Keratinocyte (primary cell): ENCODE measurements around the gene OR5J2. TPM values are rescaled to one million over a fixed set of nuclear protein-coding genes. Genes with fewer than 3 reads are reported as not detected.
"Not testable (repeated sequence)": the region's sequence is repeated elsewhere in the genome, so short reads cannot be mapped to it uniquely, and the experiment has no call there.

Experiments
- DNase-seq: peaks from one replicate; pipeline ENCODE4 v3.0.0-alpha.2; 2011; ENCODE audit warnings: low read depth, missing footprints, low spot score
- FAIRE-seq: peaks from 2 replicates; lab custom pipeline; 2011; peaks lifted over from hg19 to GRCh38; lab: Jason Lieb, UNC
- H2AFZ ChIP-seq: 2 replicates; pipeline ENCODE4 v1.6.0; 2012; ENCODE audit warnings: low read length, control low read depth, inconsistent platforms; ENCODE audit not compliant: control insufficient read depth
- H3K27ac ChIP-seq: 2 replicates; pipeline ENCODE4 v1.5.1; 2011; ENCODE audit warnings: low read length; ENCODE audit not compliant: control insufficient read depth, insufficient read depth
- H3K27me3 ChIP-seq: 3 replicates; pipeline ENCODE4 v1.6.0; 2011; ENCODE audit warnings: low read length; ENCODE audit not compliant: control insufficient read depth, insufficient read depth; ENCODE audit errors: extremely low read depth
- H3K36me3 ChIP-seq, 2 experiments: 2 replicates in 1 of 2; 3 replicates in 1 of 2; pipeline ENCODE4 v1.5.1; 2011; ENCODE audit warnings: low read length in 2 of 2, mild to moderate bottlenecking in 1 of 2; ENCODE audit not compliant: control insufficient read depth in 2 of 2, insufficient read depth in 2 of 2; ENCODE audit errors: extremely low read depth in 1 of 2
- H3K4me1 ChIP-seq: 3 replicates; pipeline ENCODE4 v1.5.1; 2011; ENCODE audit warnings: low read length; ENCODE audit not compliant: control insufficient read depth, insufficient read depth; ENCODE audit errors: extremely low read depth
- H3K4me2 ChIP-seq: 3 replicates; pipeline ENCODE4 v1.6.0; 2011; ENCODE audit warnings: low read depth, low read length; ENCODE audit not compliant: control insufficient read depth, insufficient read depth; ENCODE audit errors: extremely low read depth
- H3K4me3 ChIP-seq, 3 experiments: fragments of 200-600 bp in 1 of 3; sonication (generic) in 1 of 3; 2 replicates in 2 of 3; 3 replicates in 1 of 3; pipeline ENCODE4 v1.5.1; 2011 to 2016; ENCODE audit warnings: low read length in 3 of 3, mild to moderate bottlenecking in 3 of 3, control low read depth in 2 of 3, inconsistent platforms in 1 of 3, low read depth in 1 of 3, mixed read lengths in 1 of 3, mixed run types in 1 of 3, moderate library complexity in 1 of 3; ENCODE audit not compliant: control insufficient read depth in 2 of 3, insufficient read depth in 2 of 3; ENCODE audit errors: extremely low read depth in 1 of 3
- H3K79me2 ChIP-seq: 2 replicates; pipeline ENCODE4 v1.6.0; 2012; ENCODE audit warnings: low read length; ENCODE audit not compliant: control insufficient read depth, insufficient read depth
- H3K9ac ChIP-seq: 3 replicates; pipeline ENCODE4 v1.6.0; 2011; ENCODE audit warnings: low read length; ENCODE audit not compliant: control insufficient read depth, insufficient read depth; ENCODE audit errors: extremely low read depth
- H3K9me1 ChIP-seq: 3 replicates; pipeline ENCODE4 v1.6.0; 2011; ENCODE audit warnings: low read length; ENCODE audit not compliant: control insufficient read depth, insufficient read depth; ENCODE audit errors: extremely low read depth
- H3K9me3 ChIP-seq: 2 replicates; pipeline ENCODE4 v1.5.1; 2012; ENCODE audit warnings: low read depth, low read length; ENCODE audit not compliant: control insufficient read depth
- H4K20me1 ChIP-seq: 3 replicates; pipeline ENCODE4 v1.6.0; 2011; ENCODE audit warnings: low read length; ENCODE audit not compliant: control insufficient read depth, insufficient read depth; ENCODE audit errors: extremely low read depth
- CTCF ChIP-seq, 3 experiments: IDR thresholded peaks in 1 of 3; conservative IDR thresholded peaks in 1 of 3; optimal IDR thresholded peaks in 1 of 3; 2 replicates in 2 of 3; 3 replicates in 1 of 3; pipeline versions ENCODE3 to v1.5.1; 2011; ENCODE audit warnings: low read length in 3 of 3, mild to moderate bottlenecking in 3 of 3, moderate library complexity in 2 of 3, control low read depth in 1 of 3, inconsistent platforms in 1 of 3; ENCODE audit not compliant: insufficient read depth in 2 of 3; ENCODE audit errors: extremely low read depth in 1 of 3
- EZH2 ChIP-seq: IDR thresholded peaks from one replicate; pipeline ENCODE4 v1.6.1; 2012; ENCODE audit warnings: inconsistent platforms, mild to moderate bottlenecking, low read length, moderate library complexity
- dilution Hi-C: fragments of 300-500 bp; cut with MboI; formaldehyde crosslinking; loops from one replicate; pipeline ENCODE4 v1.7.0; 2020; ENCODE audit warnings: low sequenced_read_pairs; ENCODE audit not compliant: extremely low pct_ligation_motif_present
- polyA minus RNA-seq, 3 experiments: library from RNA; depleted of rRNA, polyadenylated mRNA; stranded (reverse); fragments of >200 nt; gene quantifications; 1 replicate in 1 of 3; 2 replicates in 1 of 3; 3 replicates in 1 of 3; pipeline ENCODE4 v1.2.3, GENCODE V29; 2011
- polyA plus RNA-seq, 5 experiments: library from polyadenylated mRNA; depleted of rRNA in 3 of 5; stranded (reverse) in 3 of 5; stranded (forward) in 1 of 5; unstranded in 1 of 5; fragments of >200 nt; gene quantifications; 1 replicate in 1 of 5; 2 replicates in 3 of 5; 3 replicates in 1 of 5; pipeline versions ENCODE4 v1.2.1 to v1.2.3, GENCODE V29; 2011 to 2012; ENCODE audit warnings: missing spikeins in 2 of 5, low read depth in 1 of 5, low replicate concordance in 1 of 5

Gene OR5J2
- not detected in 3 replicates for polyA plus RNA-seq
- not detected for polyA plus RNA-seq (2011; ENCODE audit: low read depth)
- not detected in 2 replicates for polyA plus RNA-seq (2011; cell fraction: cytosol; rRNA removed)
- polyA plus RNA-seq (2011; cell fraction: nucleus; rRNA removed) = not detected in 2 replicates
- polyA plus RNA-seq (2012; ENCODE audit: low replicate concordance) = not detected in 2 replicates
- not detected in 3 replicates for polyA minus RNA-seq
- polyA minus RNA-seq (2011; cell fraction: cytosol; rRNA and poly(A)+ RNA removed) = not detected
- not detected in 2 replicates for polyA minus RNA-seq (2011; cell fraction: nucleus; rRNA and poly(A)+ RNA removed)

- H3K4me3 ChIP-seq = no peak within 1 kb of the TSS
- H3K9me3 ChIP-seq = peaks cover 1% of the 10 kb centered on the region
- no peaks in the 10 kb centered on the region for H3K9me1 ChIP-seq
- no peaks in the 10 kb centered on the region for H3K36me3 ChIP-seq
- TF ChIP-seq EZH2 (no peak), CTCF (optimal IDR thresholded peaks at IDR 0.05 in 1 of 3, IDR thresholded peaks at IDR 0.05 in 1 of 3, conservative IDR thresholded peaks at IDR 0.05 in 1 of 3; ENCODE audit: extremely low read depth in 1 of 3, insufficient read depth in 2 of 3, low read length in 3 of 3) (no peak)
- no peaks in the 10 kb centered on the region for H3K27me3 ChIP-seq
- no peak within 1 kb of the TSS for H3K4me2 ChIP-seq
- FAIRE-seq (no peak), DNase-seq (no peak)
- H3K79me2 ChIP-seq = no peaks in the 10 kb centered on the region
- H3K9ac ChIP-seq = no peak within 1 kb of the TSS
- H4K20me1 ChIP-seq = no peaks in the 10 kb centered on the region
- H2AFZ ChIP-seq = no peak within 1 kb of the TSS
- no peaks in the 10 kb centered on the region for H3K4me1 ChIP-seq
- dilution Hi-C loops = no loop called here
- no peak within 1 kb of the TSS for H3K27ac ChIP-seq
Measured at GRCh38 chr11:56176318-56176717, at the start of gene OR5J2. Gene OR5J2 (plus strand): TSS chr11:56176618. CDS start chr11:56176618, 0 bp downstream.

GRCh38 chr11:56140151-56140661 is 36.2 kb upstream of the OR5J2 start, which contains the start of gene OR8J3:
Gene OR8J3 (minus strand): TSS chr11:56140201. CDS start chr11:56137718, 2,483 bp downstream.
- dilution Hi-C loops = no loop called here
- Histone ChIP-seq H3K4me3 (no peak within 1 kb of the TSS), H3K27me3 (no peaks in the 10 kb centered on the region), H3K9ac (no peak within 1 kb of the TSS), H3K36me3 (no peaks in the 10 kb centered on the region), H4K20me1 (no peaks in the 10 kb centered on the region), H3K9me3 (no peaks in the 10 kb centered on the region), H3K79me2 (no peaks in the 10 kb centered on the region), H3K4me1 (no peaks in the 10 kb centered on the region), H3K9me1 (no peaks in the 10 kb centered on the region), H2AFZ (no peak within 1 kb of the TSS), H3K27ac (no peak within 1 kb of the TSS), H3K4me2 (no peak within 1 kb of the TSS)
- no peak for FAIRE-seq
- TF ChIP-seq EZH2 (no peak), CTCF (optimal IDR thresholded peaks at IDR 0.05 in 1 of 3, IDR thresholded peaks at IDR 0.05 in 1 of 3, conservative IDR thresholded peaks at IDR 0.05 in 1 of 3; ENCODE audit: extremely low read depth in 1 of 3, insufficient read depth in 2 of 3, low read length in 3 of 3) (no peak)
- DNase-seq = no peak

- FAIRE-seq, dilution Hi-C loops: not testable (repeated sequence)
Measured at GRCh38 chr11:56143681-56144080, 32.7 kb upstream of the OR5J2 start.

More at GRCh38 chr11:56143681-56144080, 32.7 kb upstream of the OR5J2 start:
- H3K27ac ChIP-seq, H3K79me2 ChIP-seq, DNase-seq, H3K27me3 ChIP-seq, H3K4me2 ChIP-seq, H3K4me3 ChIP-seq, H3K4me1 ChIP-seq, H3K36me3 ChIP-seq, H3K9ac ChIP-seq, H3K9me1 ChIP-seq, H4K20me1 ChIP-seq, H3K9me3 ChIP-seq, H2AFZ ChIP-seq: not testable (repeated sequence)
